NCI-H1930 (cell line): Measurements from ENCODE around the gene C11orf86.
"Not testable (repeated sequence)": the region's sequence is repeated elsewhere in the genome, so short reads cannot be mapped to it uniquely, and the experiment has no call there.

Experiments used
- DNase-seq, 2 experiments: peaks; one replicate each; lab custom pipeline; 2025; lab: John Stamatoyannopoulos, UW

Gene C11orf86

DNA sequence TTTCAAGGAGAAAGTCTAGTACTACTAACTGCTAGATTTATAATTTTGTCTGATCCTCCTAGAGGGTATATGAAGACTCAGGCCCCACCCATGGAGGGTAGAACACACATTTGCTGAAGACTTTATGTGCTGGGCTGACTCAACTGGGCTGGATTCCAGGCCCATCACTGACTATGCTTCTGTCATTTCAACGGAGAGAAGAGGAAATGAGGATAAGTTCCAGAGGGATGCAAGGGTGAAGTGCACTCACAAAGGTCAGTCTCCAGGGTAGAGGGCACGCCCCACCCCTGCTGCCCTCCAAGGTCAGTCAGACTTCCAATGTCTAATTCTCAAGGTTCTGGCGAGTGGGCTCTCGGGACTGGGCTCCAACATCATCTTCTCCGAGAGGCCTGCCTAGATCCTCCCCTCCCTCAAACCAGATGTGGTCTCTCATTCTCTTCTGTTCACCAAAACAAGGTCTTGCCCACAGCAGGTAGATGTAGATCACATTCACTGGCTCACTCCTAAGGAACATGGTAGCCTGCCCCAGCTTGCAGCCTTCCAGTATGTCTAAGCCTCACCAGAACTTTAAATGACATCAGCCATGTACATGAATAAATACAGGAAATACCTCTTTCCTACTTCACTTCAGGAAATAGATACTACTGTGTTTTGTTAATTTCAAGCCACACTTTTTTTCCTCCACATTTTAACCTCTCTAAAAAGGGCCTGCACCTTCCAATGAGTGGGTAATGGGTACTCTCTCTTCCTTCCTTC is 7.3 kb upstream of the C11orf86 start:
- no peak for DNase-seq

DNA sequence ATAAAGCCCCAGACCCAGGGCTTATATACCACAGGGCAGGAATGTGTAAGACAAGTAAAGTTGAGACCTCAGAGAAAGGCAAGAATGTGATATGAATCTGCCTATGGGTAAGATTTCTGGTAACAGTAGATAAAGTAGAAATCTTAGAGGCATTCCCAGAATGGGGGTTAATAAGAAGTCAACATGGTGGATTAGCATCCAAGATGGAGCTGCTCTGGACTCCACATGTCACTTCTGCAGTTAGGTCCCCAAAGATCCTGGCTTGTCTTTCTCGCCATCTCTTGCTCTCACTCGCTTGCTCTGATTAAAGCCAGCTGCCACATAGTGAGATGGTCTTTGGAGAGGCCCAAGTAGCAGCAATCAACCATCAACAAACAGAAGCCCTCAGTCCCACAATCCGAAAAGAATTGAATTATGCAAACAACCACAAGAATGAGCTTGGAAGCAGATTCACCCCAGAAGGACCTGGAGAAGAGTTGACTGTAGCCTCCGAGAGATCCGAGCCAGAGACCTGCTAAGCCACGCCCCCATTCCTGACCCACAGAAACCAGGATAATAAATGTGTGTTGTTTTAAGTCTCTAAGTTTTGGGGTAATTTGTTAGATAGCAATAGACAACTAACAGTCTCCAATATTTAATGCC is 5.4 kb upstream of the C11orf86 start:
- no peak for DNase-seq

DNA sequence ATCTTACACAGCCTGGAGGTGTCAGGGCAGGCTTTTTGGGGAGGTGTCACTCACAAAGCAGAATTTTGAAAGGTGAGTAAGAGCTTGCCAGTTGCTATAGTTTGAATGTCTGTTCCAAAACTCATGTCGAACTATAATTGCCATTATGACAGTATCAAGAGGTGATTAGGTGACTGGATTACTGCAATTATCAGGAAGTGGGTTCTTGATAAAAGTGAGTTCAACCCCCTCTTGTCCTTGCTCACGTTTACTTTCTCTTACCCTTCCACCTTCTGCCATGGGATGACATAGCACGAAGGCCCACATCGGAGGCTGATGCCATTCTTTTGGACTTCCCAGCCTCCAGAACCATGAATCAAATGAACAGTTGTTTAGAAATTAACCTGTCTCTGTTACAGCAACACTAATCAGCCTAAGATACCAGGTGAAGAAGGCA is 4.7 kb upstream of the C11orf86 start:
- DNase-seq, result no peak

DNA sequence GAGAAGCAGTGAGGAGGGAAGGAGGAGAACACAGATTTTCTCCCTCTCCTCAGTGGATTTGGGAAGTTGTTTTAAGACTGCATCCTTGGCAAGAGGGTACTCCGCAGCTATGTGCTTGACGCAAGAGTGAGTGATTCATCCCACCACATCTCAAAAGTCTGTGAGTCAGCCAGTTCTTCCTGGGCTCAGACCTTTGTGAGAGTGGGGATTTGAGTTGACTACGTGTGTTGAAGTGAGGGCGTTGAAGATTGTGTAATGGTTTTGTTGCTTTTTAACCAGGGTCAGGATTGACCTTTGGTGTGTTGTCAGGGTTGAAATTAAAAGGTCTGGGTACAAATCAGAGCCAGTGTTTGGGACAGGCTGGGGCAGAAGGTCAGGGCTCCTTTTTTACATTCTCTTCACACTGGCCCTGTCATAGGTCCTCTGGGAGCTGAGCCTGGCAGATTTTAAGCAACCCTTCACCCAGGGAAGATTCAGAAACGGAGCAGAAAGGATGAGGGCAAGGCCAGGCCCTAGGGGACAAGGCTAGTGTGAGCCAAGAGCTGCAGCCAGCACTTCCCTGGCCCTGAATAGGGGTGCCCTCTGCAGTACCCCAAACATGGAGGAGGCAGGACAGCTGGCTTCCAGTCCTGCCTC is 4.2 kb upstream of the C11orf86 start:
- no peak for DNase-seq

DNA sequence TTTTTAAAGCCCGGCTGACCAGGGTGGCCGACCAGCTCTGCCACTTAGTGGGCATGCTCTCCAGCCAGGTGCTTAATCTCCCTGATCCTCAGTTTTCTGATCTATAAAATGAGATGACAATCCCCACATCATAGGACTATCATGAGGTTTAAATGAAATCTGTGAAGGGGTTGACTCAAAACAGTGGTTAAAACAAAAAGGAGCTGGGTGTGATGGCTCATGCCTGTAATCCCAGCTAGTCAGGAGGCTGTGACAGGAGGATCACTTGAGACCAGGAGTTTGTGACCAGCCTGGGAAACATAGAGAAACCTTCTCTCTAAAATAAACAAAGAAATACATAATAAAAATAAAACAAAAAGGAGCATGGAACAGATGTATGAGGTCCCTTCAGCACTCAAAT is 3.6 kb upstream of the C11orf86 start:
- DNase-seq, result no peak

DNA sequence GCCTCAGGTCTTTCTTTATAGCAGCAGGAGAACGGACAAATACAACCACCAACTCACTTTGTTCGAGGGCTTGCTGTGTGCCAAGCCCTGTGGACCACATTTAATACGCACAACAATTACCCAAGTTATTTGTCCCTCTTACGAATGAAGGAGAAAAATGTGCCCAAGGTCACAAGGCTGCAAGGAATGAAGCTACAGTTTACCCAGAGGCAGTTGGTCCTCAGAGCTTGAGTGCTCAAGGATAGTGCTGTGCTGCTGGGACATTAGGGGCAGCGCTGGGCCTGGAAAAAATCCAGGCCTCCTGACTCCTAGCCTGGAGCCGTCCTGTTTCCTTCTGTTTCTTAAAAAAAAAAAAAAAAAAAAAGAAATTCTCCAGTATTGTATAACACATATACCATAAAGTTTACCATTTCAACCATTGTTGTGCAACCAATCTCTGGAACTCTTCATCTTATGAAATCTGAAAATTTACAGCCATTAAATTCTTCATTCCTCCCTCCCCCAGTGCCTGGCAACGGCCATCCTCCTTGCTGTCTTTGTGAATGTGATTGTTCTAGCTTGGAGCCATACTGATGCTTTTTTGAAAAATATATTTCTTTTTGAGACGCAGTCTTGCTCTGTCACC is 1.0 kb upstream of the C11orf86 start:
- no peak for DNase-seq

DNA sequence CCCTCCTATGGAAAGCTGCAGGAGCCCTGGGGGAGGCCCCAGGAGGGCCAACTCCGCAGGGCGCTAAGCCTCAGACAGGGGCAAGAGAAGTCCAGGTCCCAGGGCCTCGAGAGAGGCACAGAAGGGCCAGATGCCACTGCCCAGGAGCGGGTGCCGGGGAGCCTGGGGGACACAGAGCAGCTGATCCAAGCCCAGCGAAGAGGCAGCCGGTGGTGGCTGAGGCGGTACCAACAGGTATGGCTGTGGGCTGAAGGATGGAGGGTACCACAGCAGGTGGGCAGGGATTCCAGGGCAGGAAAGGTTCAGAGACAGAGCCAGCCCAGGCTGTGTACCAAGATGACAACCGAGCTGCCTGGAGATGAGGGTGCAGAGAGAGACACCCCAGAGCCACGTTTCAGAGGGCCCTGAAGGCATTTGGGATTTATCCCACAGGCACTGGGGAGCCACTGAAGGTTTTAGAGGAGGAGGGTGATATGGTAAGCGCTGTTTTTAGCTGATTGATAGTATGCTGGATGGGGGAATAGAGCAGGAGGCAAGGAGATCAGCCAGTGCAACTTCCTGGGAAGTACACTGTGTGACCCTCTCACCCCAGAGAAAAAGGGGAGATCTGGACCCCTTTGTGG is 412 bp downstream of the C11orf86 start:
- DNase-seq, result no peak

DNA sequence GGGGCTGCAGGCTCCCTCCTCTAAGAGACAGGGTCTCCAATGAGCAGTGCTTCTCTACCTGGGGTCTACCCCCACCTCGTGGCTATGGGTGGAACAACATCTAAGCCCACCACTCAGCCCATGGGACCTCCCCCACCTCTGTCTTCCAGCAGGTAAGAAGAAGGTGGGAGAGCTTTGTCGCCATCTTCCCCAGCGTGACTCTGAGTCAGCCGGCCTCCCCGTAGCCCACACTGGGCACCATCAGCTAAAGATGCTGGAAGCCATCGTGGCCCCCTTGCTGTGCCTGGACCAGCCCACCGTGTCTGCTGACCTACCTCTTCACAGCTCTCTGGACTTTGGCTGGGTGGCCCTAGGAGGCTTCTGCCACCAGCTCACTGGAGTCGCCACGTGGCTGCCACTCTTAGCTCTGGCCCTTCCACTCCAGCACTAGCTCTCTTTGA is 944 bp downstream of the C11orf86 start:
- peak in 1 of 2 experiments; percentile 12 for DNase-seq

DNA sequence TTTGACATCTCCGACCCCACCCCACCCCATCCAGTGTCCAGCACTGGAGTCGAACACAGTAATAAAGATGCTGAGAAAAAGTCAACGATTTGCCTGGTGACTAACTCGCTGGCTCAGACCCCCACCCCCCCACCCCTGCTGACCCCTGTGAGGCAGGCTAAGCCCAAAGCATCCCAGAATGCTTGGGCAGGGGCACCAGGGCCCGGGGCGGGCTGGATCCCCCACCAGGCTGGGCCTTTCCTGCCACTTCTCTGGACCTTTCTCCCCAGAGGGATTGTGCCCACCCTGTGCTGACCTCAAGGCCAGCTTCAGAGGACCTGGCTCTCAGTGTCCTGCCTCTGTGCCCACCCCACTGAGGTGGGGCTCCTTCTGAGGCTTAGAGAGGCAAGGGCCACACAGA is 1.8 kb downstream of the C11orf86 start:
- no peak for DNase-seq

DNA sequence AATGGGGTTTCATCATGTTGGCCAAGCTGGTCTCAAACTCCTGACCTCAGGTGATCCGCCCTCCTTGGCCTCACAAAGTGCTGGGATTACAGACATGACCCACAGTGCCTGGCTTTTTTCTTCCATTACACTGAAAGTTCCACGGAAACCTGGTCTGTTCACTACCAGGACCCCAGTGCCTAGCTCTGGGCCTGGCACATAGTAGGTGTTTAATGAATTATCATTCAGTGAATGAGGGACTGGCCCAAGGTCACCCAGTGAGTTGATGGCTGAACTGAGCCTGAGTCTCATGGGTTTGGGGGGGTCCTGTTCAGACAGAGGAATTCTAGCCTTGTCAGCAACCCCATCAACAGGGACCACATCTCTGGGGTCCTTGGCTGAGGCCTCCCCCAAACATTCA is 3.1 kb downstream of the C11orf86 start:
- no peak for DNase-seq

DNA sequence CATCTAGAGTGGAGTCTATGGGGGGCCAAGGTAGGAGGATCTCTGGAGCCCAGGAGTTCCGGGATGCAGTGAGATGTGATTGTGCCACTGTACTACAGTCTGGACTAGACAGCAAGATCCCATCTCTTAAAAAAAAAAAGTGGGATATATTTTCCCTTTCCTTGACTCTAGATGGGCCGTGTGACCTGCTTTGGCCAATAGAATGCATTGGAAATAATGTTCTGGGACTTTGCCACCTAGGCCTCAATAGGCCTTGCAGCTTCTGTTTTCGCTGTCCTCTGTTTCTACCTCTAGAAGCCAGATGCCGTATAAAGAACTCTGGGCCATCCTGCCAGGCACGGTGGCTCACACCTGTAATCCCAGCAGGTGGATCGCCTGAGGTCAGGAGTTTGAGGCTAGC is 3.6 kb downstream of the C11orf86 start:
- no peak for DNase-seq

DNA sequence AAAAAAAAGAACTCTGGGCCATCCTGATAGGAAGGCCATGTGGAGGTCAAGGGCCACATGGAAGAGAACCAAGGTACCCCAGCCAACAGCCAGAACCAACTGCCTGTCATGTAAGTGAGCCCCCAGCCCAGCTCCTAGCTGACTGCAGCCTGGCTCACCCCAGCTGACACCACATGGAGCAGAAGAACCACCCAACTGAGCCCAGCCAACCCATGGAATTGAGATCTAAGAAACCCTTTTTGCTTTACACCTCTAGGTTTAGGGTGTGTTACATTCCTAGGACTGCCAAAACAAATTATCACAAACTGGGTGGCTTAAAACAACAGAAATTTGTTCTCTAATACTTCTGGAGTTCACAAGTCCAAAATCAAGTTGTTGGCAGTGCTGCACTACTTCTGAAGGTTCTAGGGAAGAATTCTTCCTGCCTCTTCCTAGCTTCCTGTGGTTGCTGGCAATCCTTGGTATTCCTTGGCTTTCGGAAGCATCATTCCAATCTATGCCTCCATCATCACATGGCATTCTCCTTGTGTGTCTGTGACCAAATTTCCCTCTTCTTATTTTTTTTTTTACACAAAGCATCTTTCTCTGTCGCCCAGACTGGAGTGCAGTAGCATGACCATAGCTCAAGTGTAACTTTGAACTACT is 4.4 kb downstream of the C11orf86 start:
- no peak for DNase-seq

DNA sequence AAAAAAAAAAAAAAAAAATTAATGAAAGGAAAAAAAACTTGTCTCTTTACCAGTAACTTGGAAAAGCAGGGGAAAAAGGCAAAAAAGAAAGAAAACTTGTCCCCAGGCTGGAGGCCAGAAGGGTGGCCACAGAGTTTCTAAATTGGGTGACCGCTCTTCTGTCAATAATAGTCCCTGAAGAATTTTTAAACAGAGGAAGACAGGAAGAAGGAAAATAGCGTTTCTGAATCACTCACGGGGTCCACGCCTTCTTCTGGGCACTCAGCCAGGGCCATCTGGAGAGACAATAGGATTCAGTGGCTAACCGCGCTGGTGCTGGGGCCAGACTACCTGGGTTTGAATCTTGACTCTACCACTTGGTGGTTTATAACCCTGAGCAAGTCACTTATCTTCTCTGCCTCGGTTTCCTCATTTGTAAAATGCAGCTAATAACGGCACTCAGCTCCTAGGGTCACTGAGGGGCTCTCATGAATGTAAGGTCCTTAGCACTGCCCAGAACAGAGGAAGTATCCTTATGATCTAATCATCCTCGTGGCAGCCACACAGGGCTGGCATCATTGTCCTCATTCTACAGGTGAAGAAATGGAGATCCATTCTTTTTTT is 7.0 kb downstream of the C11orf86 start:
- peak in 1 of 2 experiments; percentile 27 for DNase-seq

DNA sequence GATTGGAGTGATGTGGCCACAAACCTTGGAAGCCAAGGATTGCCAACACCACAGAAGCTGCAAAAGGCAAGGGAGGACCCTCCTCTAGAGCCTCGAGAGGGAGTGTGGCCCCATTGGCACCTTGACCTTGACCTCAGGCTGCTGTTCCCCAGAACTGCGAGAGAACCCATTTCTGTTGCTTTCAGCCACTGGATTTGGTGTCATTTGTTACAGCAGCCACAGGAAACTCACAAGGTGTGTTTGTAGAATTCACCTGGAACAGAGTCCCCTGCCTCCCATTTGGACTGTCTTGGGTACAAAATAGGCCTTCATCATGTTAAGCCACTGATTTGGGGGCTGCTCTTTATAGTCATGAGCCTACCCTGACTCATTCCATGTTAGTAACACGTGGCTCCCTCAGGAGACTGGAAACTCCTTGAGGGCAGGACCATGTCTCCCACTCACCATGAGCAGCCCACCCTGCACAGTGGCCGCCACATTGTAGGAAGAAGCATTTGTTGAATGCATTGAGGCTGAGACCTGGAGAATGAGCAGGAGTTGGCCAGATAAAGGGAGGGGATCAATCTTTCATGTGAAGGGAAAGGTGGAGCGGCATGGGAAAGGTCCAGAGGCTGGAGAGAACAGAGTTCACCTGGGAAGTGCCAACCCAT is 8.3 kb downstream of the C11orf86 start:
- no peak for DNase-seq

DNA sequence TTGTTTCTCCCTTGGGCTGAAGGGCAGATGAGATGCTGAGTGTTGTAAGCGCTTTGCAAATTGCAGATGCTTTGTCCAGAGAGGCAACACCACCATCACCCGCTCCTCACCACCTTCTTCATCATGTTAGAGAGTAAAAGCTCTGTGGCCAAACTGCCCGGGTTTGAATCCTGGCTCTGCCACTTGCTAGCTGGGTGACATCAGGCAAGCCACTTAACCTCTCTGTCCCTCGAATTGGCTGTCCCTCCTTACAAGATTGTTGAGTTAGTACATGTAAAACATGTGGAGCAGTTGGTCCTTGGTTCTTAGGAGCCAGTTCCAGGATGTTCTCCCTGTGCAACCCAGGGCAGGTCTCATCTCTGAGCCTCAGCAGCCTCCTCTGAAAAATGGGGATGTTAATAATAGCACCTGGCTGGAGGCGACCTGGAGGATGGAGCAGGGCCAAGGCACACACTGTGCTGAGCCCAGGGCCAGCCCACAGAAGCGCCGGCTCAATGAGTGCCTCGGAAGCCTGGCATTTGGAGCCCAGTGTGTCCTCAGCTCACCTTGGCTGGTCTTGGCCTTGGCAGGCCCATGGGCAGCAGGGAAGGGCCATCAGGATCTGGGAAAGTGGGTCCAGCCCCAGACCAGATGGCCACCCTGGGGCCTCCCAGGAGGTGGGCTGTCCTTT is 10.5 kb downstream of the C11orf86 start:
- DNase-seq, result no peak

DNA sequence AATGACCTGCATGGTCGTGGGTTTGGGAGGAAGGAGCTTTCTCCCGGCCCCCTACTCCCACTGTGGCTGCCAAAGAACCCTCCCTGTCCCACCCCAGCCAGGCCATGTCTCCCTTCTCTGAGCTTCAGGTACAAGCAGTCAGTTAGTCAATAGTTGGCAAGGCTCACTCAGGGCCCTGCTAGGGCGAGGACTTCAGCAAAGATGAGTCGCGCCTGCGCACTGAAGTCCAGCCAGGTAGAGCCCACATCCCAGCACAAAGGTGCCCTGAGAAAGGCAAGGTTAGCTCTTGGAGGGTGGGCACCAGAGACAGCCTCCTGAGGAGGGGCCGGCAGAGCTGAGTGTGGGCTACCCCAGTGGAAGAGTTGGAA is 11.1 kb downstream of the C11orf86 start:
- DNase-seq, result no peak

DNA sequence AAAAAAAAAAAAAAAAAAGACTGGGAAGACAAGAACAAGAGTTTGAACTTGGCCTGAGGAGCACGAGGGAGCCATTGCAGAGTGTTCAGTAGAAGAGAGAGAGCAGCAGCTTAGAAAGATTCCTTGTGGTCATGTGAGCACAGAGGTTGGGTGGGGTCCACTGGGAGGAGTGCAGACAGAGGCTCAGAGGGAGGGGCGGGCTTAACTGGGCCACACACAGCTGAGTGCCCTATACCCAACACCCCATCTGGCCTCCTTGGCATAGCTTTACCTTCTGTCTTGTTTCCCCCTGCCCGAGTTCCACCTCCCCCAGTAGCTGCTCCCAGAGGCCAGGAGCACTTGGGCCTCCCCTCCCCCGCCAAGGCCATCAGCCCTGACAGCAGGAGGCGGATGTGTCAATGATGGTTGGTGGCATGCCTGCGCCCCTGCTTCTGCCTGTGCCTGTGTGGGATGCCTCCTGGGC is 12.1 kb downstream of the C11orf86 start:
- DNase-seq, result no peak

DNA sequence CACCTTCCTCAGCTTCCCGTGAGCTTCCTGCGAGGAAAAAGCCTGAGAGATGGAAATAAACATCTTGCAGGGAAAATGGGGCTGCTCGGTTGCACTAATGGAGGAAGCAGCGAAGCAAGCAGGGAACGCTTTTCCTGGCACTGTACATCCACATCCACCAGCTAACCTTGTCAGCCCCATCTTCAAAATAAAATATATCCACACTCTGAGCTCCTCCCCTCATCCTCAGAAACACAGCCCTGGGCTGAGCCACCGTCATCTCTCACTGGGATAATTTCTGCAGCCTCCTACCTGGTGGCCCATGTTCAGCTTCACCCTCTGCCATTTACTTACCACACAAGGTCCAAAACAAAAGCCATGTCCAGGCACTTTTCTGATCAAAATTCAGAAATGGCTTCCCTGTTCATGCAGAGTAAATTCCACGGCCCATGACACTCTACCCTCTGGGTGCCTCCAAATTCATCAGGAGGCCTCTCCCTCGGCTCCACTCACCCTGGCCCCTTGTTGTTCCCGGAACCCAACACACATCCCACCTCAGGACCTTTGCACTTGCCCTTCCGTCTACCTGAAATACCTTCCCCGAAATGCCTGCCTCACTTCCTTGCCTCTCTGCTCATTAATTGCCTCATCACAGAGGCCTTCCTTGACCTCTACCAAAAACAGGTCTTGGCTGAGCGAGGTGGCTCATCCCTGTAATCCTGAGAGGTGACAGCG is 13.0 kb downstream of the C11orf86 start:
- no peak for DNase-seq

DNA sequence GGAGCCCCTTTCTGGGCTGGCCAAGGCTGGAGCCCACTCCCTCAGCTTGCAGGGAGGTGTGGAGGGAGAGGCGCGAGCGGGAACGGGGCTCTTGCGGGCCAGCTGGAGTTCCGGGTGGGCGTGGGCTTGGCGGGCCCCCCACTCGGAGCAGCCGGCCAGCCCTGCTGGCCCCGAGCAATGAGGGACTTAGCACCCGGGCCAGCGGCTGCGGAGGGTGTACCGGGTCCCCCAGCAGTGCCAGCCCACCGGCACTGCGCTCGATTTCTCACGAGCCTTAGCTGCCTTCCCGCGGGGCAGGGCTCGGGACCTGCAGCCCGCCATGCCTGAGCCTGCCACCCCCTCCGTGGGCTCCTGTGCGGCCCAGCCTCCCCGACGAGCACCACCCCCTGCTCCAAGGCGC is 13.6 kb downstream of the C11orf86 start:
- DNase-seq, result not testable (repeated sequence)

DNA sequence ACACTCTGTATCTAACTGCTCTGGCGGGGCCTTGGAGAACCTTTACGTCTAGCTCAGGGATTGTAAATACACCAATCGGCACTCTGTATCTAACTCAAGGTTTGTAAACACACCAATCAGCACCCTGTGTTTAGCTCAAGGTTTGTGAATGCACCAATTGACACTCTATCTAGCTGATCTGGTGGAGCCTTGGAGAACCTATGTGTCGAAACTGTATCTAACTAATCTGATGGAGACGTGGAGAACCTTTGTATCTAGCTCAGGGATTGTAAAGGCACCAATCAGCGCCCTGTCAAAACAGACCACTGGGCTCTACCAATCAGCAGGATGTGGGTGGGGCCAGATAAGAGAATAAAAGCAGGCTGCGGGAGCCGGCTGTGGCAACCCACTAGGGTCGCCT is 14.3 kb downstream of the C11orf86 start:
- not testable (repeated sequence) for DNase-seq
